ENCODE results near the gene GPR146.
"Not testable (repeated sequence)": the region's sequence is repeated elsewhere in the genome, so short reads cannot be mapped to it uniquely, and the experiment has no call there.

The GPR146 gene, protein sequence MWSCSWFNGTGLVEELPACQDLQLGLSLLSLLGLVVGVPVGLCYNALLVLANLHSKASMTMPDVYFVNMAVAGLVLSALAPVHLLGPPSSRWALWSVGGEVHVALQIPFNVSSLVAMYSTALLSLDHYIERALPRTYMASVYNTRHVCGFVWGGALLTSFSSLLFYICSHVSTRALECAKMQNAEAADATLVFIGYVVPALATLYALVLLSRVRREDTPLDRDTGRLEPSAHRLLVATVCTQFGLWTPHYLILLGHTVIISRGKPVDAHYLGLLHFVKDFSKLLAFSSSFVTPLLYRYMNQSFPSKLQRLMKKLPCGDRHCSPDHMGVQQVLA

DNA sequence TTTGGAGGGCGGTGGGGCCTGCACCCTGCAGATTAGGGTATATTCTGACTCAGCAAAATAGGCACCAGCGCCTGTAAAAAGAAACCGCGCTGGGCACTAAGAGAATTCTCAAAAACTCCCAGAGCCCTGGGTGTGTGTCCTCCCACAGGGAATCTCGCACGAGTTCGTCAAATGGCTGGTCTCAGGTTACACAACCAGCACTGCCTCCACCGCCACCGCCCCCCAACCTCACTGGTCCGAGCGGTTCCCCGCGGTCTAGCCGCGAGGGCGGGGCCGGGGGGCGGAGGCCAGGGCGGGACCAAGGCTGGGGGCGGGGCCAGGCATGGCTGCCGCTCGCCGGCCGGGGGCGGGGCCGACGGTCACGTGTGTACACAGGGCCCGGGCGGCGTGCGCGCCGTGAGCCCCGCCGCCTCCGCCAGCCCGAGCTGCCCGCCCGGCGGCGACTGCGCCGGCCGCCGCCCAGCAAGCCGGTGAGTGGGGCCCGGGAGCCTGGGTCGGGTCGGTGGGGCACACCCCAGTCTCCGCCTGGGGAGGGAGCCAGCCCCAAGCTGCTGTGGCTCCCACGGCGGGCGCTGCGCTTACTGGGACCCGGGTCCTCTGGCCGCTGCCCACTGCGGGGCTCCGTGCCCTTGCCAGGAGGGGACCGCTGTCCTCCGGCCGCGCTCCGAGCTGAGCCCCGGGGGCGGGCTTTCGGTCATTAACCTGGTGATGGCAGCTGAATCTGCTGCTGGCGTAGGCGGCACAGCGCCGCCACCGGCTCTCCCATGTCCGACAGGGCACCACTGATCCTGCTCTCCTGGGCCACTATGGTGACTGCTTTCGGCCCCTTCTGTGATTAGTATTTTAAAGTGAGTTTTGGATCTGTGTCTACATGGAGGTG is at the start of gene GPR146:
Gene GPR146 (plus strand): TSS at position 358 of the 880 bp plus-strand sequence. CDS start 12,970 bp downstream, outside the sequence.
- peak; percentile 99 for DNase-seq (ENCODE audit: low spot score)

DNA sequence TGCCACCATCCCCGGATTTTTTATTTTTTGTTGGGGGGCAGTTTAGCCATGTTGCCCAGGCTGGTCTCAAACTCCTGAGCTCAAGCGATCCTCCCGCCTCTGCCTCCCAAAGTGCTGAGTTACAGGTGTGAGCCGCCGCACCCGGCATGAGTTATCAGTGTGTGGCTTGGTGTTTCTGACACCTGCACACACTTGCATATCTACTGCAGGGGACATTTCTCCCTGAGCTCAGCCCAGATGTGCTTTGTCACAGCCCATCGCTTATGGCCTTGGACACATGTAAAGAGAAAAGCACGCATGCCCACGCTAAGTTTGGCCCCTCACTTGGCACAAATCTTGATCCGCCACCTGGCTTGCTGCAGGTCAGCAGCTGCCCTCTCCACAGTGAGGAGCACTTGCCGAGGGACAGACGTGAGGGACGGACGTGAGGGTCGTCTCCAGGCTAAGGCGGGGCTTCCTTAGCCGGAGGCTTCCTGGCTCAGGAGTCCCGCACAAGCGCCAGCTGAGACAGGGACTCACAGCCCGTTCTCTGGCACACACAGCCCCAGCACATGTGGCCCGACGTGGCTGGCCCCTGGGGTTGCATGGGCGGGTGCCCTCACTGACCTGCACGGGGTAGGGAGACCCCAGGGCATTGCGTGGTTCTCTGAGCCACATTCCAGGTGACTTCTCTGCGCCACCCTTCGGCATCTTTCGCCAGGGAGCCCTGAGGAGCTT is 49.6 kb upstream of the GPR146 start:
- DNase-seq (ENCODE audit: low spot score) = no peak

DNA sequence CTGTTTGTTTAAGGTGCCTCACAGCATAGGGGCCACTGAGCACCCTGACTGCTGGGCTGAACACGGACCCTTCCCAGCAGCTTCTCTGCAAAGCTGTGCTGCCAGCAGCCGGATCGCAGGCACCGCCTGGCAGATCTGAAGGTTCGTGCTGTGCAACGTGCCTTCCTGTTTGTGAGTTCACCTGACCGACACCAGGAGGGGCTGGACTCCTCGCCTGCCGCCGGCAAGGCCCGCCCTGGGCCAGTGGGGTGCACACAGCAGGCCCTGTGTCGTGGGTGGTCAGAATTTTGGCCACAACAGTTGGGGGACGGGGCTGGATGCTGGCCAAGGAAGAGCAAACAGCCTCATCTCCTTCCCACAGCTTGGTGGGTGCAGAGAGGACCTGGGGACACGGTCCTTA is 48.8 kb upstream of the GPR146 start:
- no peak for DNase-seq (ENCODE audit: low spot score)

DNA sequence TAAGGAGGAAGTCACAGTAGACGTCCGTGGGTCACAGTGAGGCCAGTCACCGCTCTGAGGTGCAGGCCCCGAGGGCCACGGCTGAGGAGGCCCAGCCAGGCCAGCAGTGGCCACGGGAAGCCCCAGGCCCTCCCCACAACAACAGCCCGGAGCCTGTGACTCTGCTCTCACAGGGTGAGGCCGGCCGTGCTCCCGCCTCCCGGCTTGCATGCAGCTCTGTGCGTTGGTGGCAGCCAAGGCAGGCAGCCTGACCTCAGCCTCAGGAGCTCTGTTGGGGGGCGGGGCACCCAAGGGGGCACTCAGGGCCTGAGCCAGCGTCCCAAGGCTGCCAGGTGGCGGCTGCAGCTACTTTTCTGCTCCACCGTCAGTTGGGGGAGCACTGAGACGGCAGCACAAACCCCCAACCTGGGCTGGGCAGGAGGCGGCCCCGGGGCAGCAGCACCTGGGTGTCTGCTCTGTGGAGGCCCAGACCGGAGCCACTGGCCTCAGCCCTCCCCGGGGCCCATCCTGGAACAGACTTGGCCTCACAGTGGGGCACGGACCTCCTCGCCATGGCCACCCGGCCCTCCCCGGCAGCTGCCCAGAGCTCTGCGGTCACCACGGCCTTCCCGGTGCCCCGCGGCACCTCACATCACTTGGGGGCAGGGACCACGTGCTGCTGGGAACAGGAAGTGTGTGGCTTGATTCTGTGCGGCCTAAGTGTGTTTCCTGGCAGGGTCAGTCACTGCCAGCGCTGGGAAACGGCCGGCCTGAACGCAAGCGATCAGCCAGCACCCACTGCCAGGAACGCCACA is 48.1 kb upstream of the GPR146 start:
- no peak for DNase-seq (ENCODE audit: low spot score)

DNA sequence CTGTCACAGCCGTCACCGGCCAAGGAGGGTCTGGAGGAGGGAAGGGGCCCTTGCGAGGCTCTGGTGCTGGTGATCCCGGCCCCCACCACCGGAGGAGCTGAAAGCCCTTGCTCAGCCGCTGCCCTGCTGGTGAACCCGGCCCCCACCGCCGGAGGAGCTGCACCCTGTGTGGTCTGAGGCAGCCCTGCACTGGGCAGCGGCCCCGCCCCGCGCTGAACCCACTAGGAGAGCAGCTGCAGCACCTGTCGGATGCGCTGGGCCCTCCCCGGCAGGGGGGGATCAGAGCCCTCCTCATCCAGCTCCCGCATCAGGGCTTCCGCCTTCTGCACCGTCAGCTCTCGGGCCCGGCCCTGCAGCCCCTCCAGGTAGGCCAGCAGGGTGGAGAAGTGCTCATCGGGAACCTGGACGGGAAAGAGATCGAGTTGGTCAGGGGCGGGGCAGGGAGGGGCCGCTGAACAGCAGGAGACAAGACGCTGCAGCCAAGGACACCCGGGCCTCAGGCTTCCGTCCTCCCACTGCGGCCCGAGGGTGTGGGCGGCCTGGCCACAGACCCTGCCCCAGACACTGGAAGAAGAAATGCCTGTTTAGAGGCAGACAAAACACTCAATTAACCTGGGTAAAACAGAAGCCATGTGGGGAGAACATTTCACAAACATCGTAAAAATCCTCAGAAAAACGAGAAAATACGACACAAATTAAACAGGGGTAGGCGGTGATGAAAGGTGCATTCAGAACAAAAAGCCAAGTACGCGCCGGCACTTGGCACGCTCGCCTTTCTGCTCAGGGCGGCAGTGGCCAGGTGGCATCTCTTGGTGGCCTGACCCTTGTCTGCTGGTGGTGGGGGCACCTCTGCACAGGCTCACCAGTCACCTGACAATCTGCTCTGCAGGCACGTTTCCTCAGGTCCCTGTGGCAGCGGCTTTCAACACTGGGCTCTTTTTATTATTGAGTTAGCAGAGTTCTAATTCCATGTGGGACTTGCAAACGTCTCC is 46.6 kb upstream of the GPR146 start:
- DNase-seq (ENCODE audit: low spot score) = no peak

DNA sequence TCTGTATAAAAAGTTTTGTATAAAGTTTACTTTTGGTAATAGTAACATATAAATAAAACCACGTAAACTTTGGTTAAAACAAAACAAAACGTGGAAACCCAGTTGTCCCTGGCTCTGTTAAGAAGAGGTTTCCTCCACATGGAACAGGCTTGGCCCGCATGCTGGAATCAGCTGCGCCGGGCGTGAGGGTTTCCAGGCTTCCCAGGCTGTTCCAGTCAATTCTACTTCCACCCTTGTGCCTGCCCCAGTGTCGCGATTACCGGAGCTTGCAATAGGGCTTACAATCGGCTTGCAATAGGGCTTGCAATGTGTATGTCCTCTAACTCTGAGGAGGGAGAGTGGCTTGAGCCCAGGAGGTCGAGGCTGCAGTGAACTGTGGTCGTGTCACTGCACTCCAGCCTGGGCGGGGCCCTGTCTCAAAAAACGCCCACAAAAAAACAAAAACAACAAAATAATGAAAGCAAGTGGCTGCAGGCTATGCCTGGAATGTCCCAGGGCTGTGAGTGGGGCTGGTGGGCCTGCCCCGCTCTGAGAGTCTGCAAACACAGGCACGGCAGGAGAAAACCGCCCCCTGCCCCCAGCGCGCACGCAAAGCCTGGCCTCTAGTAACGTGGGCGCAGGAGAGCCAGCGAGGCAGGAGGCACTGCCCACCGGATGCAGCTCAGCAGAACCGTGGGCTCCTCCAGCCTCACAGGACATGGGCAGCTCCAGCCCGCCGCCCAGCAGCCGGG is 45.0 kb upstream of the GPR146 start:
- DNase-seq (ENCODE audit: low spot score) = no peak

DNA sequence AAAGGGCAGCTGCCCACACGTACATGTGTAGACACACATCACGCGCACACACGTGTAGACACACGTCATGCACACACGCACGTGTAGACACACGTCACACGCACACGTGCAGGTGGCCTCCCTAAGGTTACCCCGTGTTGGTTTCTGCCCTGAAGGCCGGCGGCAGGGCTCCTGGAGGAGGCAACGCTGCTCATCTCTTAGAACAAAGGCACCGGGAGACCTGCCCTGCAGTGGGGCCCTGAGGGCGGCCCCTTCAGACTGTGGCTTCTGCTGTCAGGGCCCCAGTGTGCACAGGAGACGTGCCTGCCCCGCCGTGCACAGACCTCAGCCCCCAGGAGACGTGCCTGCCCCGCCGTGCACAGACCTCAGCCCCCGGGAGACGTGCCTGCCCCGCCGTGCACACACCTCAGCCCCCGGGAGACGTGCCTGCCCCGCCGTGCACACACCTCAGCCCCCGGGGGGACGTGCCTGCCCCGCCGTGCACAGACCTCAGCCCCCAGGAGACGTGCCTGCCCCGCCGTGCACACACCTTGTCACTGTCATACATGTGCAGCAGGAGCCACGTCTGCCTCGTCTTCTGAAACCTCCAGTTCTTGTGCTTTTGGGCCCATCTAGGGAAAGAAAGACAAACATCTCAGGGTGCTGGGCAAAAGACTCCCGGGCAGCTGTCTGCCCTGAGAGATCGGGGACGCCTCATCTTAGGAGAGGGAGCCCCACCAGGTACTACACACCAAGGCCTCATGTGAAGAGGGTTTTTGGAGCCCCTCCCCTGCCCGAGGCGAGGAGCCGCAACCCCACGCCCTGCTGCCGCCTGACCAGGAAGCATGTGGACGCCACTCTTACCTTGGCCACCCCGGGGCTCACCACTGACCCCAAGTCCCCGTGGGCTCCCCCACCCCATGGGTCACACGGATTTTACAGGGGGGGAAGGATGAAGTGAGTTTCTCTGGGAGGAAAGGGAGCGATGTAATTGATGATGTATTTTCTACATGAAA is 44.1 kb upstream of the GPR146 start:
- no peak for DNase-seq (ENCODE audit: low spot score)

DNA sequence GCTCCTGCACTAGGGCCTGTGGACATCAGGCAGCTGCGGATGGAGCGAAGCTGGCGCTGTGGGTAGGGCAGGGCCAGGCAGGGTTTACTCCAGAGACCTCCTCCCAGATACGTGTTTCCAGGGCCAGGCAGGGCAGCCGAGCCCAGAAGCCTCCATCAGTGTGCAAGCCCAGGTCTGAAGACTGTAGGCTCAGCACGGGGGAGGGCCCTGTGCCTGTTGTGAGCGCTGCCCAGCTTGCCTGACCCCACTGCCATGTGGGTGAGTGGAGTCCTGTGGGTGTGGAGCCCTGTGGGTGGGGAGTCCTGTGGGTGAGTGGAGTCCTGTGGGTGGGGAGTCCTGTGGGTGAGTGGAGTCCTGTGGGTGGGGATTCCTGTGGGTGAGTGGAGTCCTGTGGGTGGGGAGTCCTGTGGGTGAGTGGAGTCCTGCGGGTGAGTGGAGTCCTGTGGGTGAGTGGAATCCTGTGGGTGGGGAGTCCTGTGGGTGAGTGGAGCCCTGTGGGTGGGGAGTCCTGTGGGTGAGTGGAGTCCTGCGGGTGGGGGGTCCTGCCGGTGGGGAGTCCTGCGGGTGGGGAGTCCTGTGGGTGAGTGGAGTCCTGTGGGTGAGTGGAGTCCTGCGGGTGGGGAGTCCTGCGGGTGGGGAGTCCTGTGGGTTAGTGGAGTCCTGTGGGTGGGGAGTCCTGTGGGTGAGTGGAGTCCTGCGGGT is 43.1 kb upstream of the GPR146 start:
- not testable (repeated sequence) for DNase-seq (ENCODE audit: low spot score)

DNA sequence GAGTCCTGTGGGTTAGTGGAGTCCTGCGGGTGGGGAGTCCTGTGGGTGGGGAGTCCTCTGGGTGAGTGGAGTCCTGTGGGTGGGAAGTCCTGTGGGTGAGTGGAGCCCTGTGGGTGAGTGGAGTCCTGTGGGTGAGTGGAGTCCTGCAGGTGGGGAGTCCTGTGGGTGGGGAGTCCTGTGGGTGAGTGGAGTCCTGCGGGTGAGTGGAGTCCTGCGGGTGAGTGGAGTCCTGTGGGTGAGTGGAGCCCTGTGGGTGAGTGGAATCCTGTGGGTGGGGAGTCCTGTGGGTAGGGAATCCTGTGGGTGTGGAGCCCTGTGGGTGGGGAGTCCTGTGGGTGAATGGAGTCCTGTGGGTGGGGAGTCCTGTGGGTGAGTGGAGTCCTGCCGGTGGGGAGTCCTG is 42.3 kb upstream of the GPR146 start:
- not testable (repeated sequence) for DNase-seq (ENCODE audit: low spot score)

DNA sequence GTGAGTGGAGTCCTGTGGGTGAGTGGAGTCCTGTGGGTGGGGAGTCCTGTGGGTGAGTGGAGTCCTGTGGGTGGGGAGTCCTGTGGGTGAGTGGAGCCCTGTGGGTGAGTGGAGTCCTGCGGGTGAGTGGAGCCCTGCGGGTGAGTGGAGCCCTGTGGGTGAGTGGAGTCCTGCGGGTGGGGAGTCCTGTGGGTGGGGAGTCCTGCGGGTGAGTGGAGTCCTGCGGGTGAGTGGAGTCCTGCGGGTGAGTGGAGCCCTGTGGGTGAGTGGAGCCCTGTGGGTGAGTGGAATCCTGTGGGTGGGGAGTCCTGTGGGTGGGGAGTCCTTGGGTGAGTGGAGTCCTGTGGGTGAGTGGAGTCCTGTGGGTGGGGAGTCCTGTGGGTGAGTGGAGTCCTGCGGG is 41.9 kb upstream of the GPR146 start:
- DNase-seq (ENCODE audit: low spot score) = not testable (repeated sequence)

DNA sequence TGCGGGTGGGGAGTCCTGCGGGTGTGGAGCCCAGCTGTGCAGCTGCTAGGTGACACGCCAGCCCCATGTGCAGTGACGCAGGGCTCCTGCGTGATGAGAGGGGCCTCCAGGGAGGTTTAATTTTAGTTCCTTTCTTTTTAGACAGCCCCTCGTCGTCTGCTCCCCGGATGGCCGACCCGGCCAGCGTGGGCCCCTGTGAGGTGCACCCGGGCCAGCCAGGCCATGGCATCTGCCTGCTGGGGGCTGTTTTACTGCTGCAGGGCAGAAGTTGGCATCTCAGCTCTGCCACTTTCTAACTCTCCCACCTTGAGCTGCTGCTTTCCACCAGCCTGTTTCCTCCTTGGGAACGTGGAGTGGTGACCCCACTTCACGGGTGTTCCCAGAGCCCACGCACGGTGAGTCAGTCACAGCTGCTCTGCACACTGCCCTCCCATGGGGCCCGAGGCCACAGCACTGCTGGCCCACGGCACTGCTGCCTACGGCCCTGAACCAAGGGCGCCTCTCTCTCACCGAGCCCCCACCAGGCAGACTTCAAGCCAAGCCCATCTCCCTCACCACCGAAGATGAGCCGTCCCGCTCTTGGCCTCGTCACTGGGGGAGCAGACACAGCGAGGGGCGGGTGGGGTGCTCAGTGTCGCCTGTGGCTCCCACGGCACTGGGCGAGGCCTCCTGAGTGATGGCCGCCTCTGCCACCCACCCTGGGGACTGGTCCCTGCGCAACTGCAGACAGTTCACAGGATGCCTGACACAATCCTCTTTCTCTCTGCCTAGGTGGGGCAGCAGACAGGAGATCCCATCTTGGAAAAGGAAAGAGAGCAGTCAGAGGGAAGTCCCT is 40.1 kb upstream of the GPR146 start:
- DNase-seq (ENCODE audit: low spot score) = no peak

DNA sequence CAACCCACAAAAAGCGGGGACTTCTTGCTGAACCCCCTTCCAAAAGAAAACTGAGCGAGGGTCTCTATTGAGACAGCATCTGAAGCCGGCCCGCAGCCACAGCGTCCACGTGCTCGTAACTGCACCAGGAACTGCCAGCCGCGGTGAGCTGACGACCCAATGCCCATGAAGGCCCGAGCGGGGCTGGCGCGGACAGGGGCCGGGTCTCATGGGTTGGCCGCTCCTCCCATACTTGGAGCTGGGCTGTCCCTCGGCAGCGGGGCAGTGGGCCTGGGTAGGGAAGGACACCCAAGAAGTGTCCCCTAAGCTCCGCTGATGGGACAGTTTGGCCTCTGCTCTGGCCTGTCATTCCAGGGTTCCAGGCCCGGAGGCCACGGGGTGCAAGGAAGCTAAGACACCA is 39.0 kb upstream of the GPR146 start:
- DNase-seq (ENCODE audit: low spot score) = no peak

DNA sequence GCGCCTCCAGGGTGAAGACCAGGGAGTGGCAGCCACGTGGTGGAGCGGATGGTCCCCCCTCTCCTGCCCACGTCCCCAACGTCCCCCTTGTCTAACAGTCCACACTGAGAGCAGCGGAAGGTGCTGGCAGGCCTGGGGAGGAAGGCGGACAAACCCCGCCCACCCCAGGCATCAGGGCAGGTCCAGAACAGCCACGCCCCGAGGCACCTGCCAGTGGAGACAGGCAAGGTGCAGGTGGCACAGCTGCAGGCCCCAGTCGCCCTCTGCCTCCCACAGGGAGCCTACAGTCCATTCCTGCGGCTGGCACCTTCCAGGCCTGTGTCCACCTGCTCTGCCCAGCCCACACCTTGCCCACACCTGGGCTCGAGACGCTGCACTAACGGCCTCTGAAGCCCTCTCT is 36.4 kb upstream of the GPR146 start:
- no peak for DNase-seq (ENCODE audit: low spot score)

DNA sequence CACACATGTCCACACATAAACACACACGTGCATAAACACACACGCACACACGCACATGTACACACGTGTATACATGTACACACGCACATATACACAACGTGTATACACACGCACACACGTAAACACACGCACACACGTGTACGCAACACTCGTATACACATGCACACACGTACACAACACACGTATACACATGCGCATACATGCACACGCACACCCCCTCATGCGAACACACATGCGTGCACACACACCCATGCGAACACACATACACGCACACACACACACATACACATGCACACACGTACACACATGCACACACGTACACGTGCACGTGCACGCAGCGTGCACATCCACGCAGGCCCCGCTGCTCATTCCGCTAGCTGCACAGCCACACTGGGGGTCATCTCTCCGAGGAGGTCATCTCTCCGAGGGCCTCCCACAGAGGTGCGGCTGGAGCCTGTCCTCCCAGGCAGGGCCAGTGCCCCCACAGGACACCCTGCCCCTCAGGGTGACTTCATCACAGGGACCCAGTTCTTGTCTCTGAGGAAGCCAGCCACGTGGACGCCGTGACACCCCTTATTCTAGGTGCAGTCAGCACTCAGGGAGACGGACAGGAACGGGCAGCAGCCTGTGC is 35.5 kb upstream of the GPR146 start:
- no peak for DNase-seq (ENCODE audit: low spot score)

DNA sequence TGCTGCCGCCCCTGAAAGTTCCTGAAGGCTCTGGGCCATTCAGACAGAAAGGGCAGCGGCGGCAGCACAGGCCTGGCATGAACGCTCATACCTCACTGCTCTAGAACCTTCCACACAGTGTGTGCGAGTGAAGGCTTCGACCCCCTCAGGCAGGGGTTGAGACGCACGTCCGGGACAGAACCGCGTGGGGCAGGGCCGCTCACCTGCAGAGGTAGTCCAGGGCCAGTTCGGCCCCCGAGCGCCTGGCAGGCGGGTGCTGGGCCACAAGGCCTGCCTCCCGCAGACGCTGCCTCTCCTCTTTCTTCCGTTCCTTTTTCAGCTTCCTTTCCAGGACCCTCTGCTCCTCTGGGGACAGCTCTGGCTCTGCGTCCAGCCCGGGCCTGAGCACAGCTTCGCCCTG is 34.6 kb upstream of the GPR146 start:
- DNase-seq (ENCODE audit: low spot score) = no peak

DNA sequence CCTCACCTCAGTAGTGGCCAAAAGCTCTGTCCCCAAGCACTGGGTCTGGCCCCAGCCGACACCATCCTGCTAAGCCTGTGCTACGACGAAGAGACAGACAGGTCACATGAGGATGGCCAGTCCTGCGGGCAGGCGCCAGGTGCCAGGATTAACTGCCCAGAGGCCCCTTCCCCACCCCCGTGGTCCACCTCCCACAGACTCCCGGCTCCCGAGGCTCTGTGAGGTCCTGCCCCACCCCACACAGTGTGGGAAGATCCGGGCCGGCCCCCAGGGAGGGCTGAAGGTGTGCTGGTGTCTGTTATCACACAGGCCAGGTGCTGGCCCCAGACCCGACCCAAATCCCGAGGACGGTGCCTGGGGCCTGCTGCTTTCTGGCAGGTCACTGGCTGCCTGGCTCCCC is 34.1 kb upstream of the GPR146 start:
- no peak for DNase-seq (ENCODE audit: low spot score)
